ENCODE measurements around the gene MYH10.

MYH10 gene

DNA sequence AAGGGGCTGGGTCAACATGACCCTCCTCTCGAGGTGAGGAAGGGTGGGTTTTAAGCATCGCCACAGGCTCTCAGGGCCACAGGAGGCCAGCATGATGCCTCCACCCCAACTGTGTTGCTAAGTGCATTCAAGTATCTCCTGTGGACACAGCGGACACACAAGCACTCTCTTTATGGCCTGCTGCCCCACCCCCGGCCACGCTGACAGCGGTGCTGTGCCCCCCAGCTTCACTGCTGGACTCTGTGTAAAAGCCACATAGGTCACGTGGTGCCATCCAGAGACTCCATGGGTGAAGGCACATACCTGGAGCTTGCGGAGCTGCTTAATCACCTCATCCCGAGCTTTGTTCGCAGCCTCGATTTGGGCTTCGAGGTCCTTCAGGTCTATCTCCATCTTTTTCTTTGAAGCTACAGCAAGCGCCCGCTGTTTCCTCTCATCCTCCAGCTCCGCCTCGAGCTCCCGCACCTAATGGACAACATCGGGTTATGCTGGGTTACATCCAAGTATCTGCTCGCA, 143.3 kb downstream of the MYH10 start:
- no peak for DNase-seq (ENCODE audit: low spot score)
- TF ChIP-seq, protein P1, sequence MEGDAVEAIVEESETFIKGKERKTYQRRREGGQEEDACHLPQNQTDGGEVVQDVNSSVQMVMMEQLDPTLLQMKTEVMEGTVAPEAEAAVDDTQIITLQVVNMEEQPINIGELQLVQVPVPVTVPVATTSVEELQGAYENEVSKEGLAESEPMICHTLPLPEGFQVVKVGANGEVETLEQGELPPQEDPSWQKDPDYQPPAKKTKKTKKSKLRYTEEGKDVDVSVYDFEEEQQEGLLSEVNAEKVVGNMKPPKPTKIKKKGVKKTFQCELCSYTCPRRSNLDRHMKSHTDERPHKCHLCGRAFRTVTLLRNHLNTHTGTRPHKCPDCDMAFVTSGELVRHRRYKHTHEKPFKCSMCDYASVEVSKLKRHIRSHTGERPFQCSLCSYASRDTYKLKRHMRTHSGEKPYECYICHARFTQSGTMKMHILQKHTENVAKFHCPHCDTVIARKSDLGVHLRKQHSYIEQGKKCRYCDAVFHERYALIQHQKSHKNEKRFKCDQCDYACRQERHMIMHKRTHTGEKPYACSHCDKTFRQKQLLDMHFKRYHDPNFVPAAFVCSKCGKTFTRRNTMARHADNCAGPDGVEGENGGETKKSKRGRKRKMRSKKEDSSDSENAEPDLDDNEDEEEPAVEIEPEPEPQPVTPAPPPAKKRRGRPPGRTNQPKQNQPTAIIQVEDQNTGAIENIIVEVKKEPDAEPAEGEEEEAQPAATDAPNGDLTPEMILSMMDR (IDR thresholded peaks at IDR 0.05) = no peak
- no peak overlapping the region for H3K27ac ChIP-seq

DNA sequence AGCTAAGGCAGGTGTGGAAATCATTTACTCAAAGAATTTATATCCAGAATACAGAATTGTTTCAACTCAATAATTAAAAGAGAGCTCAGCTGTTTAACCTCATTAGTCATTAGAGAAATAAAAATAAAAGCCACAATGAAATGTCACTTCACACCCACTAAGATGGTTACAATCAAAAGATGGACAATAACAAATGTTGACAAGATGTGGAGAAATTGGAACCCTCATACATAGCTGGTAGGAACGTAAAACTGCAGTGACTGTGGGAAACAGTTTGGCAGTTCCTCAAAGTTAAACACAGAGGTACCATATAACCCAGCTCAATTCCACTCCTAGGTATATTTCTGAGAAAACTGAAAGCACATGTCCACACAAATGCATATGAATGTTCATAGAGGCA, 145.0 kb downstream of the MYH10 start:
- TF ChIP-seq, protein P1 (IDR thresholded peaks at IDR 0.05) = no peak
- DNase-seq (ENCODE audit: low spot score) = no peak
- Histone ChIP-seq H3K4me3 (no peak overlapping the region), H3K27ac (no peak overlapping the region)

More for the DNA sequence above, 143.3 kb downstream of the MYH10 start:
- no peak overlapping the region for H3K4me3 ChIP-seq

DNA sequence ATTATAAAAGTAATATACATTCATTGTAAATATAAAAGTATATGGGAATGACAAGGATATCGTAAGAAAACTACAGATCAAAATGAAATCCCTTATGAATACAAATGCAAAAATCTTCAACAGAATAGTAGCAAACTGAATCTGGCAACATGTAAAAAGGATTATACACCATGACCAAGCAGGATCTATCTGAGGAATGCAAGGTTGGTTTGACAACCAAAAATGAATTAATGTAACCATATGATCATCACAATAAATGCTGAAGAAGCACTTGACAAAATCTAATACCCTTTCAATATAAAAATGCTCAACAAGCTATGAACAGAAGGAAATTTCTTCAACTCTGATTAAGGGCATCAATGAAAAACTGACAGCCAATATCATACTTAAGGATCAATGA, 146.1 kb downstream of the MYH10 start:
- TF ChIP-seq, protein P1 (IDR thresholded peaks at IDR 0.05) = no peak
- DNase-seq (ENCODE audit: low spot score) = no peak
- Histone ChIP-seq H3K4me3 (no peak overlapping the region), H3K27ac (no peak overlapping the region)

DNA sequence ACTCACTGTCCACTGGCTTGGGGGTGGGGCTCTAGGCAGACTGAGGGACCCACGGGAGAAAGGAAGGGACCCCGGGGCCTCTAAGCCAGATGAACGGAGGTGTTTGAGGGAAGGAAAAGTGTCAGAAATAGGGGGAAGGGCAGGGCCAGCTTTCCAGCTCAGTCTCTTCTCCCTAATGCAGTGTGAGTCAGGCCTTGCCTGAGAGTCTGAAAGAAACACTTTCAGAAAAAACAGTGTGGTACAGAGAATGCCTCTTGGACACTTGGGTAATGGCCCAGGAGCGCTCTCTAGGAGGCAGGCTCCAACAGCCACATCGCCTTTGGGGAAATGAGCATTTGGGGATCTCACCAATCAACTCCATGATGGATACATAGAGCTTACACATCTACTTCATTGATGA, 148.0 kb downstream of the MYH10 start:
- H3K27ac ChIP-seq = peak overlapping the region; percentile 10 to 52
- no peak overlapping the region for H3K4me3 ChIP-seq
- TF ChIP-seq, protein P1 (IDR thresholded peaks at IDR 0.05) = no peak
- DNase-seq (ENCODE audit: low spot score) = no peak

DNA sequence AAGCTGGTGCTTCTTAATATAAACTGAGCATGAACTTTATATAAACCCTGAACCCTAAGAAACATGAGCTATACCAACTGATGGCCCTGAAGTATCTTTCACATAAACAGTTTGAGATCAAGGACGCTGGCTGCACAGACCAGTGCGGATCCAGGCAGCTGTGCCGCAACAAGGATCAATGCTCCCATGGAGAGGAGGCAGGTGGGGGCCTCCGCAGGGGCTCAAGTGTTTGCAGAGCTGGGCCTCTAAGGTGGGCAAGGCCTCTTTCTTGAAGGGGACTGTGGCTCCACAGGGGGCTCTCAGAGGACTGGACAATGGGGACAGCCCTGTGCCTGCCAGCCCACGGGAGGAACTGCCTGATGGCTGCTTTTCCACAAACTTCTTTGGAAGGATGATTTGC, 148.8 kb downstream of the MYH10 start:
- TF ChIP-seq, protein P1 (IDR thresholded peaks at IDR 0.05) = no peak
- no peak overlapping the region for H3K4me3 ChIP-seq
- peak overlapping the region in 1 of 2 donors; percentile 52 for H3K27ac ChIP-seq
- no peak for DNase-seq (ENCODE audit: low spot score)

DNA sequence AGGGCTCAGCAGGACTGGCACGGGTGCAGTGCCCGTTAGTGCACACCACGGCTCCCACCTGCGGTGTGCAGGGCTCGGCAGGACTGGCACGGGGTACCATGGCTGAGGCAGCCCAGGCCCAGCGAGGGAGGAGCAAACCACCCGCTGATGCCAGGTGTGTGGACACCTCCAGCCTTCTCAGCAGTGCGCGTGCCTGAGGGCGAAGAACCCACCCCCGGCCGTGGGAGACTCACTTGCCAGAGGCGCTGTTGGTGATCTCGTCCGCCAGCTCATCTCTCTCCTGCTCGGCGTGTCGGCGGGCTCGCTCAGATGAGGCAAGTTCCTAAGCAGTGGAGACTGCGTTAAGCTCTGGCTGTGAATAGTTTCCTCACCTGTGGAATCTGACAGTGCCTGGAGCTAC, 149.4 kb downstream of the MYH10 start:
- peak overlapping the region in 1 of 2 donors; percentile 46 for H3K27ac ChIP-seq
- H3K4me3 ChIP-seq = no peak overlapping the region
- TF ChIP-seq, protein P1 (IDR thresholded peaks at IDR 0.05) = no peak
- DNase-seq (ENCODE audit: low spot score) = no peak
